OCI-LY1 (cell line): ENCODE results near the gene CASP9.

ENCODE experiments used
- H2AFZ ChIP-seq: fragments of 200-600 bp; sonication (generic), shearing (Covaris generic); 2 replicates; pipeline ENCODE4 v1.6.0; 2014; ENCODE audit warnings: antibody characterized with exemption, mild to moderate bottlenecking, low read length
- H3F3A ChIP-seq: fragments of 200-600 bp; sonication (generic), shearing (Covaris generic); 2 replicates; pipeline ENCODE4 v1.6.0; 2014; ENCODE audit warnings: mild to moderate bottlenecking, antibody characterized with exemption, low read length, moderate library complexity; ENCODE audit not compliant: insufficient read depth
- H3K27ac ChIP-seq: fragments of 200-600 bp; sonication (generic); 2 replicates; pipeline ENCODE4 v1.5.1; 2014; ENCODE audit warnings: low read length, mixed run types, mild to moderate bottlenecking, low read depth; ENCODE audit not compliant: poor library complexity, severe bottlenecking
- H3K27me3 ChIP-seq: fragments of 200-600 bp; sonication (generic); 2 replicates; pipeline ENCODE4 v1.6.0; 2014; ENCODE audit warnings: antibody characterized with exemption, mild to moderate bottlenecking, low read length, moderate library complexity; ENCODE audit not compliant: insufficient read depth
- H3K36me3 ChIP-seq: fragments of 200-600 bp; sonication (generic); 2 replicates; pipeline ENCODE4 v1.6.1; 2014; ENCODE audit warnings: mild to moderate bottlenecking, antibody characterized with exemption, low read length, moderate library complexity, mixed read lengths; ENCODE audit not compliant: insufficient read depth
- H3K4me1 ChIP-seq: fragments of 200-600 bp; sonication (generic); 2 replicates; pipeline ENCODE4 v1.5.1; 2014; ENCODE audit warnings: mild to moderate bottlenecking, low read length, moderate library complexity; ENCODE audit not compliant: insufficient read depth, severe bottlenecking
- H3K4me2 ChIP-seq: fragments of 200-600 bp; sonication (generic), shearing (Covaris generic); 2 replicates; pipeline ENCODE4 v1.6.1; 2014; ENCODE audit warnings: low read length
- H3K4me3 ChIP-seq: fragments of 200-600 bp; sonication (generic); 2 replicates; pipeline ENCODE4 v1.5.1; 2014; ENCODE audit warnings: low read length, low read depth, mild to moderate bottlenecking, mixed read lengths; ENCODE audit not compliant: poor library complexity, severe bottlenecking
- H3K79me2 ChIP-seq: fragments of 200-600 bp; shearing (Covaris generic); 2 replicates; pipeline ENCODE4 v1.6.1; 2016; ENCODE audit warnings: mixed run types, low read length, mixed read lengths; ENCODE audit not compliant: insufficient read depth
- H3K9ac ChIP-seq: fragments of 200-600 bp; sonication (generic), shearing (Covaris generic); 2 replicates; pipeline ENCODE4 v1.6.1; 2014; ENCODE audit warnings: mild to moderate bottlenecking, low read length, mixed read lengths
- H3K9me2 ChIP-seq: fragments of 200-600 bp; sonication (generic), shearing (Covaris generic); 2 replicates; pipeline ENCODE4 v1.6.1; 2014; ENCODE audit warnings: low read depth, mild to moderate bottlenecking, low read length, mixed read lengths
- H3K9me3 ChIP-seq: fragments of 200-600 bp; shearing (Covaris generic); 2 replicates; pipeline ENCODE4 v1.6.1; 2014; ENCODE audit warnings: low read length, mixed read lengths
- H4K20me1 ChIP-seq: fragments of 200-600 bp; sonication (generic), shearing (Covaris generic); 2 replicates; pipeline ENCODE4 v1.6.0; 2016; ENCODE audit warnings: mild to moderate bottlenecking, low read length; ENCODE audit not compliant: insufficient read depth
- CTCF ChIP-seq: fragments of 200-600 bp; sonication (generic), shearing (Covaris generic); IDR thresholded peaks from 2 replicates; pipeline ENCODE4 v1.5.1; 2017; ENCODE audit warnings: mild to moderate bottlenecking, antibody characterized with exemption, low read length, moderate library complexity, mixed read lengths
- EZH2 ChIP-seq: fragments of 200-600 bp; sonication (generic), shearing (Covaris generic); IDR thresholded peaks from 2 replicates; pipeline ENCODE4 v1.8.0; 2017; ENCODE audit warnings: borderline replicate concordance, mixed run types, mild to moderate bottlenecking, antibody characterized with exemption, low read length, moderate library complexity, mixed read lengths

The CASP9 gene

GRCh38 chr1:15444468-15445389, 79.3 kb downstream of the CASP9 start:
- Histone ChIP-seq H3K27me3 (no peaks in the 10 kb centered on the region), H2AFZ (no peak overlapping the region), H3K9me2 (no peaks in the 10 kb centered on the region), H3K36me3 (no peaks in the 10 kb centered on the region), H3K4me3 (no peak overlapping the region), H3K79me2 (no peaks in the 10 kb centered on the region), H3K4me2 (no peak overlapping the region), H3K9me3 (no peaks in the 10 kb centered on the region), H4K20me1 (no peaks in the 10 kb centered on the region), H3K9ac (no peak overlapping the region), H3K4me1 (no peaks in the 10 kb centered on the region), H3K27ac (no peak overlapping the region), H3F3A (no peaks in the 10 kb centered on the region)
- TF ChIP-seq EZH2 (no peak), CTCF (no peak)

- no peak overlapping the region for H2AFZ ChIP-seq
- H3K27me3 ChIP-seq: no peaks in the 10 kb centered on the region; the same call in 1 of the 2 replicates
- no peaks in the 10 kb centered on the region for H4K20me1 ChIP-seq
- H3K4me1 ChIP-seq: no peaks in the 10 kb centered on the region
- H3K9me3 ChIP-seq: no peaks in the 10 kb centered on the region
- TF ChIP-seq EZH2: no peak
- no peak for TF ChIP-seq CTCF
- no peaks in the 10 kb centered on the region for H3K9me2 ChIP-seq
- H3K9ac ChIP-seq: no peak overlapping the region
- H3F3A ChIP-seq: no peaks in the 10 kb centered on the region
- no peaks in the 10 kb centered on the region for H3K79me2 ChIP-seq
- H3K27ac ChIP-seq: no peak overlapping the region
- no peaks in the 10 kb centered on the region for H3K36me3 ChIP-seq
- H3K4me3 ChIP-seq: no peak overlapping the region
- no peak overlapping the region for H3K4me2 ChIP-seq
Measured at GRCh38 chr1:15443281-15443680, 80.7 kb downstream of the CASP9 start.

- Histone ChIP-seq H3F3A (no peaks in the 10 kb centered on the region), H3K79me2 (no peaks in the 10 kb centered on the region), H3K27me3 (no peaks in the 10 kb centered on the region; the same call in 1 of the 2 replicates), H3K9me3 (no peaks in the 10 kb centered on the region), H3K9ac (no peak overlapping the region), H3K9me2 (no peaks in the 10 kb centered on the region), H4K20me1 (no peaks in the 10 kb centered on the region), H3K36me3 (no peaks in the 10 kb centered on the region), H2AFZ (no peak overlapping the region), H3K27ac (no peak overlapping the region), H3K4me1 (no peaks in the 10 kb centered on the region), H3K4me3 (no peak overlapping the region), H3K4me2 (no peak overlapping the region)
- TF ChIP-seq EZH2: no peak
- TF ChIP-seq CTCF: no peak
Measured at GRCh38 chr1:15442759-15443158, 81.3 kb downstream of the CASP9 start.
